Central memory CD4-positive, alpha-beta T cell (primary cell): Measurements from ENCODE around the gene WNT6.
A peak's percentile ranks its signal among the peaks of the same experiment; 100 is the strongest.

Experiments used
- DNase-seq: peaks from one replicate; pipeline ENCODE4 v3.0.0; 2022

WNT6 gene

DNA sequence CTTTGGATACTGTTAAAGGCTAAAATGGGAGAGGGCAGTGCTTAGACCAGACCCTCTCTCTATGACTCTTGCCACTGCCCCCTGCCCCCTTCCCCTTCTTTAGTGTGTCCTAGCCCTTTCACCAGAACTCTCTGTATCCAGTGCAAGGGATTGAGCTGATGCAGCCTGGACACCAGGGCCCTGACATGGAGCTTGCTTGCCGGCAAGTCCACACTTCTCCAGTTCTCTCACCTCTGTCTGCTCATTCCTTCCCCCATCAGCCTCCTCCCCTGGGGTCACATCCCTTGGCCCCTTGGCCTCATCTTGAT is 1.5 kb upstream of the WNT6 start:
- no peak for DNase-seq

DNA sequence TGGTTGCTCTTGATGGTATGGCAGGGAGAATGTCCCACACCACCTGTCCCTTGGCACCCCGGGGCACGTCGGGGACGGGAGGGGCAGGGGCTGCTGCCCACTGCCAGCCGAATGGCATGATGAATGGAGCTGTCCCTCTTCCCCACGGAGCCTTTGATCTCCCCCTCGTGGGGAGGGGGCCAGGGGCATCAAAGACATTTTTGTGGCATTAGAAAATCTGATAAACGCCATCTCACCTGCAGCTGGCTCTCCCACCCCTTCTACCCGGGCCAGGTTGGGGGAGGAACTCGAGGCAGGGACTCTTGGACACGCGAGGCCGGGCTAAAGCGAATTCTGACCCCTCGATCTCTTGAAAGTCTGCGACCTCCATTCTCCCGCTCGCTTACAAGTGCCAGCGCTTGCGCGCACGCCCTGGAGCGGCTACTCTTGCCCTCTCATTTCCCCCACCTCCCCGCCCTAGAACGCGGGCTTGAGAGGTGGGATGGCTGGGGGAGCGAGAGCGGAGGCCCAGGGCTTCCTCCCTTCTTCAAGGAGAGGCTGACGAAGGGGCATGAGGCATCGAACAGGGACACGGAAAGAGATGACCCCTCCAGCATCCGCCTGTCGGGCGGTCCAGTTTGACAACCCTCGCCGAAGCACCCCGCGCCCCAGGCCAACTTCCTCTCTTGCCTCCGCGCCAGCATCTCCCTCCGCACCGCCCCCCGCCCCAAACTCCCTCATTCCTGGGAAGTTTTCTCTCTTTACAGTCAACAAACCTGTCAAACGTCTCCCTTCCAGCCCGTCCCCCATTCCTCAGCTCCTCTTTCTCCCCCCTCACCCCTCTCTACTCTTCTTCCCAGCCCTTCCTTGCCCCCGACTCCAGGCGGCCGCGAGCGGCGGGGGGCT is 692 bp upstream of the WNT6 start:
- no peak for DNase-seq

DNA sequence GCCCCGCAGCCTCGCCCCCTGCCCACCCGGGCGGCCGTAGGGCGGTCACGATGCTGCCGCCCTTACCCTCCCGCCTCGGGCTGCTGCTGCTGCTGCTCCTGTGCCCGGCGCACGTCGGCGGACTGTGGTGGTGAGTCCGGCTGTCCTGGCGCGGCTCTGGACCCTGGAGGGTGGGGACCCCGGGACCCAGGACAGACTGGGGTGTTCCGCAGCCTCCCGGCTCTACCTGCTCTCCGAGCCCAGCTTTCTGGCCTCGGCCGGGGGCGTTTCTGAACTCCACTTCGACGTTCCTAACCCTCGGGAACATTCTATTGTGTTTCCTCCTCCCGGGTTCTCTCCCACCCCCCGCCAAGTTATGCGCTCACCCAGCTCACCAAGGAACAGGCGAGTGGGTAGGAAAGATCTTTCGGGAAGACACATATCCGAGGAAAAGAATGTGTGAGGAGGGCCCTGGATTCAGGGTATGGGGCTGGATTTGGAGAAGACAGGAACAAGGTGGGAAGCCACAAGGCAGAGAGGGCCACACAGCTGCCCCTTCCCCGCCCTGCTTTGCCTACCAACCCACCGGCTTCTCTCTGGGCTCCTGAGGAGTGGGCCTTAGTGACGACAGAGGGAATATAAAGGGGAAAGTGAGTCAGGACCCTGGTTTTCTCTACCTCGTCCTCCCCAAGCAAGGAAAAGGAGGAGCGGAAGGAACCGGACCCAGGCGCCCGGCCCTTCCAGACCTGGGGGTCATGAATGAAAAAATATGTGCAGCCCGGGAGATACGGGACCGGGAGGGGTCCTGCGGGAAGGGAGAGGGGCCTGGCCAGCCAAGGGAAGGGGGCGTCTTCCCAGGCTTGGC is 605 bp downstream of the WNT6 start:
- DNase-seq: no peak

DNA sequence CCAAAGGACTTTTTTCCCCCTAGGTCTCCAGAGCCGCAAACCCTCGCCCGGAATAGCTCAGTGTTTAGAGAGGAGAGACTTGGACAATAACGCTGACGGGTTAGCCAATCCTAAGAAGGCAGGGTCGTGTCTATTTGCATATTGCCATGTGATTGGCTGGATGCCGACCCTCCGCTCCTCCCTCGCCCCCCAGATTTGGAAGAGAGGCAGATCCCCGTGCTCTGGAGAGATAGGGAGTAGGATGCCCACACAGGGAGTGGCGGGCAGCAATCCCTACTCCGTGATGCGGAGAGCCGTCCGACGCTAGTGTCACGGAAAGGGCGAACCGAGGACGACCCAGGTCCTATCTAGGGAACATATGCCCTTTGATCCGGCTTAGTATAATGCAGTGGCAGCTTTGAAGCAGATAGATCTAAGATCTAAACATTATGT is 1.4 kb downstream of the WNT6 start:
- DNase-seq: no peak

DNA sequence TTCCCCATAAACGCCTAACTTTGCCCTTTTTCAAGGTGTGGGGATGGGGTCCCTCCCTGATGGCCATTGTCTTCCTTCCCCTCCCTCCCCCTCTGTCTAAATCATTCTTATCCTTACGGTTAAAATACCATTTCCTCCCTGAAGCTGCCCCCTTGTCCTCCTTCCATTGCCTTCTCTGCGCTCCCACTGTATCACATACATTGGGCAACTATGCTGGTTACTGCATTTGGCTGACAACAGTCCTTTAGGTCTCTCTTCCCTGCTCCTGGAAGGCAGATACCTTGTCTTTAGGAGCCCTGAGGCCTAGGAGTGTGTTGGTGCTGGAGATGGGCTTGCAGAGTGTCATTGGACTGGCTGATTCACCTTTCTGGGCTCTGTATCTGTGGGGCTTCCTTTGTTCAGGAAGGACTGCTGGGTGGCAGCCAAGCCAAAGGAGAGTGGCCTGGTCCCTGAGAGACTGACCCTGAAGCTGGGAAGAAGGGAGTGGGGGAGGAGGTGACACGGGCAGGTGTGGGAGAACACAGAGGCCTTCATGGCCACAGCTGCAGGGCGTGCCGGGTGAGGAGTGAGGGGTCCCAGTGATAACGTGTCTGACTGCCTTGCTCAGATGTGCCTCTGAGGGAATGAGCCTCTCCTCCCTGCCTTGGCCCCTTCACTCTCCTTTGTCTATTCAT is 2.2 kb downstream of the WNT6 start:
- DNase-seq: no peak

DNA sequence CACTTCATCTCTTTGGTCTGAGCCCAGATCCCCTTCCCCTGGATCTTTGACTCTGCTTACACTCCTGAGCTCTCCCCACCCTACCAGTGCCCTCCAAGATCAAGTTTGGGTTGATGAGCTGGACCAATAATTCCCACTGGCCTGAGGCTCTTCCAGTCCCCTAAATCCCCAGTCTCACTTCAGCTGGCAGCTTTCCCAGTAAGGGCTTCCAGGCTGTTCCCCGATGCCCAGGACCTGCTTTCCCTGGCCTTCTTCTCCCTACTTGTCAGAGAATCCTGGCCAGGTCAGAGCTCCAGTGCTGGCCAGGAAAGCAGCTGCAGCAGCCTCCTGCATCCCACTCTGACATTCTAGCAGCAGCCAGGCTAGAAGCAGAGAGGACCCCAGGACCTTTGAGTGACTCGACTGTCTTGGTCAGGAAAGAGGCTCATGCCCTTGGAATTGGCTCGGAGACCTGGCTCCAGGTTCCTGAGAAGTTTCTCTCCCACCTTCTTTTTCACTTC is 3.5 kb downstream of the WNT6 start:
- DNase-seq: no peak

GRCh38 chr2:218865396-218865795 is 5.8 kb downstream of the WNT6 start:
- no peak for DNase-seq

- no peak for DNase-seq
Measured at GRCh38 chr2:218865999-218866398, 6.4 kb downstream of the WNT6 start.

DNA sequence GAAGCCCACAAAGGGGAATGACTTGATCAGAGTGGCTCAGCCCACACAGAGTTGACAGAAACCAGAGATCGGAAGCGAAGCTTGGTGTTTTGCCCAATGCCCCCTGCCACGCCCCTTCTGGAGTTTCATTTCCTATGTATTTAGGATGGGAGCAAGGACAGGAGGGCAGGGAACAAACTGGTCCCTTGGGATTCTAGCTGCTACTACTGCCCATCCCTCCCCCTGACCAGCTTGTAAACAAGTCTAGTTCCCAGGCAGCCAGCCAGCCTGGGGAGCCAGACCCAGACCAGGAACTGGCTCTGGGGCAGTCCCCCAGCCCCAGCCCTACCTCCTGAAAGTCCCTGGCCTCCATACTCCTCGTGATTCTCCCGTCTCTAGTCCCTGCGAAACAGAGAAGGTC is 8.3 kb downstream of the WNT6 start:
- no peak for DNase-seq

DNA sequence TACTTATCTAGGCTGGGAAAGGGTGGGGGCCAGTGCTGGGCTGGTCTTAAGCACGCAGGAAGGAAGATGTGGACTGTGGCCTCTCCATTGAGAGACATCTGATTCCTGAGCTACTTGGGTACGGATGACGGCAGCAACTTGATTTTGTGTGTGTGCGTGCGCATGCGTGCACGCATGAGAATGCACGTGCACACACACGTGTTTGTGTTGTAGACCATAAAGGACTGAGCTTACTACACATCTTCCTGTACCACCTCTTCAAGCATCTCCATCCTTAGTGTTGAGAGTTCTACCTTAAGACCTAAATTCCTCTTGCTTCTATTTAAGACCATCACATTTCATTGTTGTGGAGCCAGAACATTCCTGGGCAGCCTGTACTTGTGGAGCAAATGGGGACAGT is 9.5 kb downstream of the WNT6 start:
- DNase-seq: no peak

GRCh38 chr2:218870984-218871344 is 11.4 kb downstream of the WNT6 start:
- no peak for DNase-seq

DNA sequence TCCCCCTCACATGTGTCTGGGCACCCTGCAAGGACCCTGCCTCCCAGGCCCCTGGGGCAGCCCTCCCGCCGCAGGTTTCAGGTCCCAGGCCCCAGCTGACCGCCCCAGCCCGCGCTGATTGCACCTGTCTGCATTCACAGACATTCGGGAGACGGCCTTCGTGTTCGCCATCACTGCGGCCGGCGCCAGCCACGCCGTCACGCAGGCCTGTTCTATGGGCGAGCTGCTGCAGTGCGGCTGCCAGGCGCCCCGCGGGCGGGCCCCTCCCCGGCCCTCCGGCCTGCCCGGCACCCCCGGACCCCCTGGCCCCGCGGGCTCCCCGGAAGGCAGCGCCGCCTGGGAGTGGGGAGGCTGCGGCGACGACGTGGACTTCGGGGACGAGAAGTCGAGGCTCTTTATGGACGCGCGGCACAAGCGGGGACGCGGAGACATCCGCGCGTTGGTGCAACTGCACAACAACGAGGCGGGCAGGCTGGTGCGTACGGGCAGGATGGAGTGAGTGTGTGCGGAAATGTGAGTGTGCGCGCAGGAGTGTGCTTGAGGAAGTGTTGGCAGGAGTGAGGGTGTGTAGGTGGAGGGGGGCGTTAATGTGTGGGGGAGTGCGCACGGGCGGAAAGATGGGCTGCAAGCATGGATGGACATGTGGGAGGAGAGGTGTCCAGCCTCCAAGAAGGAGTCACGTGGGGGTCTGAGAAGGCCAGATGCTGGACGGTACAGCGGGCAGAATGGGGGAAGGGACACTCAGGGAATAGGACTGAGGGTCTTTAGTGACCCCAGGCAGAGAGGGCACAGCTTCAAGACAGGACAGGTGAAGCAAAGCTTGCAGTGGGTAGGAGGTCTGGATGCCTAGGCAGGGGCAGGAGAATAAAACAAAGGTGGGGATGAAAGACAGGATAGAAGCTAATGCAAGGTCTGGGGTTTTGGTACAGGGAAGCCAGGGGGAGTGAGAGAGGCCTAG is 12.0 kb downstream of the WNT6 start:
- DNase-seq: no peak

- DNase-seq: no peak
Measured at GRCh38 chr2:218872645-218873358, 13.2 kb downstream of the WNT6 start.

DNA sequence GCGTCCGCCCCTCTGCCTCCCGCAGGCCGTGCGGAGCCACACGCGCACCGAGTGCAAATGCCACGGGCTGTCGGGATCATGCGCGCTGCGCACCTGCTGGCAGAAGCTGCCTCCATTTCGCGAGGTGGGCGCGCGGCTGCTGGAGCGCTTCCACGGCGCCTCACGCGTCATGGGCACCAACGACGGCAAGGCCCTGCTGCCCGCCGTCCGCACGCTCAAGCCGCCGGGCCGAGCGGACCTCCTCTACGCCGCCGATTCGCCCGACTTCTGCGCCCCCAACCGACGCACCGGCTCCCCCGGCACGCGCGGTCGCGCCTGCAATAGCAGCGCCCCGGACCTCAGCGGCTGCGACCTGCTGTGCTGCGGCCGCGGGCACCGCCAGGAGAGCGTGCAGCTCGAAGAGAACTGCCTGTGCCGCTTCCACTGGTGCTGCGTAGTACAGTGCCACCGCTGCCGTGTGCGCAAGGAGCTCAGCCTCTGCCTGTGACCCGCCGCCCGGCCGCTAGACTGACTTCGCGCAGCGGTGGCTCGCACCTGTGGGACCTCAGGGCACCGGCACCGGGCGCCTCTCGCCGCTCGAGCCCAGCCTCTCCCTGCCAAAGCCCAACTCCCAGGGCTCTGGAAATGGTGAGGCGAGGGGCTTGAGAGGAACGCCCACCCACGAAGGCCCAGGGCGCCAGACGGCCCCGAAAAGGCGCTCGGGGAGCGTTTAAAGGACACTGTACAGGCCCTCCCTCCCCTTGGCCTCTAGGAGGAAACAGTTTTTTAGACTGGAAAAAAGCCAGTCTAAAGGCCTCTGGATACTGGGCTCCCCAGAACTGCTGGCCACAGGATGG is 14.0 kb downstream of the WNT6 start:
- DNase-seq: no peak

DNA sequence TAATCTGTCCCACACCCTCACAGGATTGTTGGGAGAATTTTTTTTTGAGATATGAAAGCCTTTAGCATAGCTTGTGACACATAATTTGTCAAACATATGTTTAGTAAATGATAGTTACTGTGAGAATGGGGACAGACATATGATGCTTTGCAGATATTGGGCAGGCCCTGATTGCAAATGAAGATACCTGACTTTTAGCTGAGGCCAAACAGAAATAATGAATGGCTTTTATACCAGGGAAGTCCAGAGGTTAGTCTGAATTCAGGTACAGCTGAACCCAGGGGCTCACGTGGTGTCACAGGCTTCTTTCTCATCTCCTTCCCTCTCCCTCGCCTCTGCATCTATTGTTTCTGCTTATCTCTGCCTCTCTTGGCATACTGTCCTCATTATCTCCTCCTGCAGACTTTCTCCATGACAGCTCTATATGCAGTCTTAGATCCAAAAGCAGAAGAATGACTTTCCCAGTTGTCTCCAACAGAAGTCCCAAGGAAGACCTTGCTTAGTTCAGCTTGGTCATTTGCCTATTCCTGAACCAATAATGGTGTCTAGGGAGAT is 16.2 kb downstream of the WNT6 start:
- no peak for DNase-seq

DNA sequence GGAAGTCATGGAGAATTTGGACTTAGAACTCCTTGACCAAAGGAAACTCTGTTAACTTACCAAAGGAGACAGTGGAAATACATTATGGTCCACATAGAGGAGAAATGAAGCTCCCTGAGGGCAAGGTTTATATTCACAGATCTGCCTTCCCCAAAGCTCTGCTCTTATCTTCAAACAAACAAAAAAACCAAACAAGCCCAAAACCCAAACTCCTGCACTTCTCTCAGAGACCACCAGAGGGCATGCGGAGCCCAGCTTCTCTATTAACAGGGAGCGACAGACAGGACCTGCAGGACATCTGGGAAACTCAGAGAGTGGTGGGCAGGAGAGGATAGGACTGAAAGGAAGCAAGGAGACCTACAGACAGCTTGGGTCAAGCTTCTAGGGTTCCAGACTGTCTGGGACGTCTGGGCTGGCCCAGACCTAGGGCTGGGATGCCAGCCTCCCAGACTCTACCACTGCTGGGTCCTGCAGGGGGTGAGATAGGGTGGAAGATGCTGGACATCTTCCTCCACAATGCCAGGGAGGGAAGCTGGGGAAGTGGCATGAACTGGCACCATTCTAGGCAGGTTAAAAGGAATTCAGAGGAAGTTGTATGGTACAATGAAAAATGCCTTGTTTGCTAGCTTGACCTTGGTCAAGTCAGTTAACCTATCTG is 17.1 kb downstream of the WNT6 start:
- peak; percentile 73 for DNase-seq

- DNase-seq: no peak
Measured at GRCh38 chr2:218877331-218877730, 17.7 kb downstream of the WNT6 start.

- DNase-seq: no peak
Measured at GRCh38 chr2:218877891-218878290, 18.3 kb downstream of the WNT6 start.

- no peak for DNase-seq
Measured at GRCh38 chr2:218878486-218878885, 18.9 kb downstream of the WNT6 start.
